Measurements from ENCODE around the gene ICE1.
A peak's percentile ranks its signal among the peaks of the same experiment; 100 is the strongest.
"Not testable (repeated sequence)": the region's sequence is repeated elsewhere in the genome, so short reads cannot be mapped to it uniquely, and the experiment has no call there.

ICE1 gene, protein sequence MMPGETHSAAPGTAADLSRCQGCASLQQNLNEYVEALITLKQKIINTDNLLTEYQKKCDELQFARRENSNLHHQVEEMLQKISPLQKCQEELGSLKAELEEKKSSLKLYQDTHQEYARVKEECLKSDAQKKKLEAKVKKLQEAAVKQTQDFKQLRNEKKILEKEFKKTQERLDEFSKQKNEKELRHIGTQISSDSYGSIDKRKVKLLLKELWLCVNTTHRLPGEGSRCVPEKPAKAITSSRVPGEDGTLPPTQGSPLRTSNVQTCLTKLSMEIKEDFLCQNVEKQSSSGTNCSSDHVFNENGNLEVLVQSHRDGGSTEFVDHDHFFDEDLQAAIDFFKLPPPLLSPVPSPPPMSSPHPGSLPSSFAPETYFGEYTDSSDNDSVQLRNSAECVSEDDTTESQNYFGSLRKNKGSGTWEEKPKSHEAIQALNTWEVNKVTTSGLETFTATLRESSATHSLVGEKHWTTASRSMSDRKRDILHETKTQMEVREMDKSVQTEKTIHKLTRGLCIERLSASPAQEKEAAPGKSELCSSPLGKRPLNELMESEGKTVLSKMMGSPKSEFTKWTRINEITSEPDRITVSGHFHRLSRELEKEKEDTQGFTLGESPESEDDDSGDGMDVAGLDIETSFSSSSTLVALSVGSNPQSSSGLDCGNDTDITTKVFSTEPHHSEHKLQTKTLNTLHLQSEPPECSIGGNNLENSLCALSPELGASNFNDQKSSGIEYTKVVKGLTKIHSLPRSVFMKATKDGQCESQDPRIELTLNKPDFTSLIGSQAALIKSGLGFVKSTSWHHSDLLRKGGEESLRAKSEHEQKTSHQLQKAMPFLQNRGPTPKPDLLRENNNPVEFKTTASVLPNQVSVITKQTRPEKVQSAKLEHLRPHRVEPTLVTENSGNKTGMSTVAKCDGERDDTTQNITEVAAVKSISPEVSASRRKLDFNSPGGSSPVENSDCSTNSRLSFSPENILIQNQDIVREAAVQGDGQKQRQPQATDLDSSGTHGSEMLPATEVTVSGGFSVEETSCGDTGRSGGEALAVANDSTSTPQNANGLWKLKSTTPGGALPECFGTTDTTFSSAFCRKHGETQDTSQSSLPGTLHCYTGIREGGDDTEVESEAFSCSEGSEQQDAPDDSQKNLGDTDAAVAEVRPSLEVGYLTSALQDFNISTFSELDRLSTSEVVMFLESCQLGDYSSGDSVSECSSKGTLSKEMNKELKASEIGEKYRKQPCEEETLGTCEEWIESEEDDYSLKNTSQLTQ (N-terminal part only)

DNA sequence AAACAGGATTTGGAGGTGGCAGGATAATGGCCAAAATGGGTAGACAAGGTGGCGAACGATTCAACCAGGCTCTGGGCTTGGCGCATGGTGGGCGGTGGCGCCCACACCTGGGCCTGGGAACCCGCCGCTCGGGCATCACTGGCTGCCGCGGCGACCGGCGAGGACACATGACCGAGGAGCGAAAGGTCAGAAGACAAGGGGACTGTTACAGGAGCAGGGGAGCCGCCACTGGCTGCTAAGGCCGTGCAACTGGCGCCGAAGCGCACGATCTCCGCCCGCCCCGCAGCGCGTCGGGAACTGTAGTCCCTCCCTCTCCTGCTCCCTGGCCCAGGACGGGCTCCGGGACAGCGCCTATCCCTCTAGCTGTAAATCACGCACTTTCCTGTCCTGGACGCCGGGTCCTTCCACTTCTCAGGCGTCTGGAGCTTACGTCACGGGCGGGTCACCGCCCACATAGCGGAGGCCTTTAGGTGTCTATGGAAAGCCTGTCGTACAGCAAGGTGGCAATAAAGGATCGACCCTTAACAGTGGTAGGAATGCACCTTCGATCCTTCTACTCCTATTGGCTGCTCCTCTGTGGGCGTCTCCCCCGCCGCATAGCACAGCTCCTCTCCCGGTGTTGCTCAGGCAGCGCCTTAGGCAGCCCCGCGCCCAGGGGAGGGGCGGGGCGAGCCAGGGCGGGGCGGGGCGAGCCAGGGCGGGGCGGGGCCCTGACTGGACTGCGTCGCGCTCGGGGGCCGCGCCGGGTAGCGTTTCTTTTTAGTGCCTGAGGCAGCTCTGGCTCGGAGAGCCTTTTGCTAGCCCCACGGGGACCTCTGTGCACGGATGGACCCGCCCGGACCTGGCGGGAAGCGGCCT, at the start of gene ICE1:
Gene ICE1, plus strand, starts transcription at position 717 of the 858 bp plus-strand sequence. CDS start 239 bp downstream, outside the sequence.
- peak; percentile 85 to 93 for DNase-seq

DNA sequence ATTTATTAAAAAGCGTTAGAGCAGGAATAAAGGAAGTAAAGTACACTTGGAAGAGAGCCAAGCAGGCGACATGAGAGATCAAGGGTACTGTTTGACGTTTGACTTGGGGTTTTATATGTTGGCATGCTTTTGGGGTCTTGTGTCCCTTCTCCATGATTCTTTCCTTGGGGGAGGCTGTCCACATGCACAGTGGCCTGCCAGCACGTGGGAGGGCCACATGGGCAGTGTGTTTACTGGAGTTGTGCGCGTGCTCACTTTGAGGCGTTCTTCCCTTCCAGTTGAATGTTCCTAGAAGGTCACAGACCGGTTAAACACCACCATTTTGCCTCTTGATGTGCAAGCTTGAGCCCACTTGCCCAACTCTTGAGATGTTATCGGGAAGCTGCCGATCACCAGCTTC, 49.5 kb upstream of the ICE1 start:
- DNase-seq, result no peak

DNA sequence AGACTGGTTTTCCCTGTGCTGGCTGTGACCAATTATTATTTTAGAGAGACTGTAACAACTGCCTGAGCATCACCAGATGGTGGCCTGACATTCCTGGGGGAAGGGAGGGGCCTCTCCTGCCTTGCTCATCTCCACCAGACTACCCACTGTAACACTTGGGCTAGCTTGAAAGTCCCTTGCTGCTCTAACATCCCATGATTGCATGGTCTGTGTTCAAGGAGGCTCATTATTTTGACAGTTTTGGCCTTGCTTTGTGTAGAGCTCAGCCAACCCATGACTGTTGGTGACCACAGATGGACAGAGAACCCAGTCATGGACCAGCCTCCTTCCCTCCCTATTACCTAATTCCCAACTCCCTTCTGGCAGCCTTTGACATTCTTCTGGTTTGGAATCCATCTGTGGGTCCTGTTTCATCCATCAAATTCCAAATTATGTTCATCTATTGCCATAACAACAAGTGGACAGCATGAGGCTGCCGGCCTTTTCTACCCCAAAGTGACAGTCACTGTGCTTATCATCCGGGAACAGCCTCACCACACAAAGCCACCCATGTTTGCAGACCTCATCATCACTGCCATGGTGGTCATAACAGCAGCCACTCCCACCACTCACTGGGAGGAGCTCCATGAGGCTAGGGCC, 49.0 kb upstream of the ICE1 start:
- no peak for DNase-seq

- DNase-seq, result no peak
Observed at GRCh38 chr5:5374009-5374715, 48.3 kb upstream of the ICE1 start.

GRCh38 chr5:5377780-5378179, 44.7 kb upstream of the ICE1 start:
- no peak for DNase-seq

GRCh38 chr5:5378531-5378930, 43.9 kb upstream of the ICE1 start:
- DNase-seq, result no peak

- no peak for DNase-seq
Observed at GRCh38 chr5:5380298-5380697, 42.2 kb upstream of the ICE1 start.

- DNase-seq, result no peak
Observed at GRCh38 chr5:5381310-5381913, 41.1 kb upstream of the ICE1 start.

- no peak for DNase-seq
Observed at GRCh38 chr5:5383461-5383860, 39.0 kb upstream of the ICE1 start.

GRCh38 chr5:5384660-5385330, 37.7 kb upstream of the ICE1 start:
- no peak for DNase-seq

DNA sequence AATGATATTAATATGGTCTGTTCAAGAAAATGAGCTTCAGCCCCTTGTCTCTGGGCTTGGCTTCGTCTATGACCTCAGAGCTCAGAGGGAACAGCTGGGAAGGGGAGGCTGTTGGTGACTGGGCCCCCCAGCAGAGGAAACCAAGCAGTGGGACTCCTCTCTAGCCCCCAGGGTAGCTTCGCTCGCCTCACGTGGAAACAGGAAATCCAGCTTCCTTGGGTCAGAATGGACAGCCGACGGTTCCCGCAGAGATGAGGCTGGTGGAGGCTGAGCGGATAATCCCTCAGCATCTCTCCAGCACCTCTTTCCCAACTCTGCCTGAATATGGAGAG, 37.2 kb upstream of the ICE1 start:
- no peak for DNase-seq

DNA sequence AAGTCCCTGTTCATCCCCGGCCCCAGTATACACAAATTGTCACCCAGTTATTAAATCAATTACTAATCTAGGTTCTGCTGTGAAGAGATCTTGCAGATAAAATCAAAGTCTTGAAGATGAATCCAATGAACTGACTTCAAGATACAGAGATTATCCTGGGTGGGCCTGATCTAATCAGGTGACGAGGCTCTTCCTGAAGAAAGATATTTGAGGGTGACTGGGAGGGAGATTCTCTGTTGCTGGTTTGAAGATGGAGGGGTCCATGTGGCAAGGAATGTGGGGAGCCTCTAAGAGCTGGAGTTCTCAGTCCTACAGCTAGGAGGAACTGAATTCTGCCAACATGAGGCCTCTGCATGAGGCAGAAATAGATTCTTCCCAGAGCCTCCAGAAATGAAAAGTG, 36.1 kb upstream of the ICE1 start:
- no peak for DNase-seq

DNA sequence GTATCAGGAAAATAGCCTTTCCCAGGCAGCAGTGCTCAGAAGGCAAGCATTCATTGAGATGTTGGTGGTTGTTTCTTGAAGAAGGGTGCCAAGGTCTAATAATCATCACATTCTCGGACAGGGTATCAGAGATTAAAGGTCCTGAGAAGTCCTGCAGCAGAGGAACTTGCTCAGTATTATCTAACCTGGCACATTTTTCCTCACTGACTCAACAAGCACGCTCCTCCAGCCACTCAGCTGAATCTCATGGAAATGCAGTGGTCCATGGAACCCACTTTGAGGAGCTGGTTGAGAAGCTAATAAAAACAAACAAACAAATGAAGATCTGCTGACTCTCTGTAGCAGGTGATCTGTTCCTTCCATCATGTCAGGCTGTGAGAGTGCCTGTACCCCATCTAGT, 35.3 kb upstream of the ICE1 start:
- no peak for DNase-seq

DNA sequence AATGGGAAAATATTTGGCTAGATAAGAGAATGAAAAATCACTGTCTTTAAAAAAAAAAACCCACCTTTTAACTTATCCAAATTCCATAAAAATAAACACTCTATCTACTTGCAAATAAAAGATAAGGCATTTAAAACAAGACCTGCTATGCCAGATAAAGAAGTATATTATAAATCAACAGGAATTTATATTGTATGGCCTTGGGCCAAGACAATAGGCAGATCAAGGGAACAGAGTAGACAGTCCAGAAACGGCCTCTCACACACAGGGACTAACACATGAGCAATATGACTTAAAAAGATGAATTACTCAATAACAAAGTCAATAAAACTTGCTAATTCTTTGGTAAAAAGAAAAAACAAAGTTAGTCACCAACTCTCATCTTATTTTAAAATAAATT, 34.7 kb upstream of the ICE1 start:
- DNase-seq, result no peak

DNA sequence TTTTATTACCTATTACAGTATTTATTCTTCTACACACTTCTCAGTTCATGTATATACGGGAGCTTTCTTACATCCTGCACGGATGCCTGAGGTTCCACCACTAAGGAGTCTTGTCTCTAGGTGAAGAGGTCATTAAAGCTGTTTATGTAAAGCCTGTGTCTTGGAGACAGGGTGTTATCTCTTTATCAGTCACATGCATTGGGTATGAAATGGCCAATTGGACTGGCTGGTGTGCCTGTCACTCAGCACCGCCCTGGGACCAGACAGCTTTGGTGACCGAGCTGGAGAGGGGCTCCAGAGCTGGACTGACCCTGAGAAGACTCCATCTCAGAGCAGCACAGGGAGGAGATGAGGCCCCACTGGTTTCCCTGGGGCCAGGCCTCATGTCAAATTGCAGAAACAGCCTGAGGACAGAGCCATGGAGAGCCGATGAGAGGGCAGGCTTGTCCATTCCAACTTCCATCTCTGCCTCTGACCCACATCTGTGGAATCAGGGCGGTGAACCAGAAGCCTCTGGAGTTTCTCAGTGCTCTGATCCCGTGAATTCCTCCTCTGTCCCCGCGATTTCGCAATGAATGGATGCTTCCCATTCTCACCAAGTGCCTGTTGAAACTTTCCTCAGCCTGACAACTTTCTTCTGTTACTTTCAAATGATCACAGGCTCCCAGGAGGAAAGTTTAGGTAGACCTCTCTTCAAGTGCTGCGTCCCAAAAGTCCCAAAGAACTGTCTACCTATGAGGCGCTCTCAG, 32.2 kb upstream of the ICE1 start:
- not testable (repeated sequence) for DNase-seq

DNA sequence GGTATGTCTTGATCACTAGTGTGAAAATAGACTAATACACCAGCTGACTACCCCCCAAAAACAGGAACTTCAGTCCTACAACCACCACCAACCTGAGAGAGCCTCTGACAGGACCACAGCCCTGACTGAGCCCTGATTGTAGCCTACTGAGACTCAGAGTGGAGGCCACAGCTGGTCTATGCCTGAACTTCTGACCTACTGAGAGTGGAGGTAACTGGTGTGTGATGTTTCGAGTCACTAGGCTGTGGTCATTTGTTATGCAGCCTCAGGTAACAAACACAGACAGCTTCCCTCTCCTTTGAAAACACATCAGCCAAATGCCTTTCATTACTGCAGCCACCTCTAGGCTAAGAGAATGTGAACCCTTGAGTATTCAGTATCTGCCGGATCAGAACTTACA, 30.0 kb upstream of the ICE1 start:
- DNase-seq, result not testable (repeated sequence)

DNA sequence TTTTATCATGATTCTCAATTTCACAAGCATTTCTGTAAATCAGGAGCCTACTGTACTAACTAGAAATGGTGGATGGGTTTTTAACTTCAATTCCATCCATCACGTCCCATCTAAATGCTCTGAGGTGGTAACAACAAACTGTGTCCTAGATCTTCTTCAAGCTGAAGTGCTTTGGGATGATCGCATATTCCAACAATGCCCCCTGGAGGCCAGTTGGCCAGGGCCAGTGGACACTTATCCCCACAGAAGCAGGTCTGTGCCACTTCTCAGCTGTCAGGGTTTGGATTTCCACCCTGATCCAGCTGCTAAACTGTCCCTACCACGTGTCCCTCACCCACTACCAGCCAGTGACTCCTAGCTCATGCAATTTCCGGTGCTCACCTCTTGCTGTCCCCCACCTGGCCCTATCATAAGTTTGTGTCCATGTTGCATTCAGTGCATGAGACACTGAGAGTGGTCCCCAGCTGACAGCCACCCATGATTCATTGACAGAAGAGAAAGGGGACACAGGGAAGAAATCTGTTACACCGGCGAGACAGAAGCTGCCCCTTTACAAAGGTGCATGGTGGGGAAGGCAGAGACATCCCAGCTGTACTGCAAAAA, 28.0 kb upstream of the ICE1 start:
- DNase-seq, result not testable (repeated sequence)

DNA sequence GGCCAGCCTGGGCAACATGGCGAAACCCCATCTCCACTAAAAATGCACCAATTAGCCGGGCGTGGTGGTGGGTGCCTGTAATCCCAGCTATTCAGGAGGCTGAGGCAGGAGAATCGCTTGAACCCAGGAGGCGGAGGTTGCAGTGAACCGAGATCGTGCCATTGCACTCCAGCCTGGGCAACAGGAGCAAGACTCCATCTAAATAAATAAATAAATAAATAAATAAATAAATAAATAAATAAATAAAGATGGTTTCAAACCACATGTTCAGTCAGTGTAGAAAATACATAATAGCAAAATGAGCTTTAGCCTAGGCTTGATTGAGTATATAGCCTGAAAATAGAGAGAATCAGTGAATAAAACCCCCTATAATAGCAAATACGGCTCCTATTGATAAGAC, 27.4 kb upstream of the ICE1 start:
- DNase-seq, result not testable (repeated sequence)

DNA sequence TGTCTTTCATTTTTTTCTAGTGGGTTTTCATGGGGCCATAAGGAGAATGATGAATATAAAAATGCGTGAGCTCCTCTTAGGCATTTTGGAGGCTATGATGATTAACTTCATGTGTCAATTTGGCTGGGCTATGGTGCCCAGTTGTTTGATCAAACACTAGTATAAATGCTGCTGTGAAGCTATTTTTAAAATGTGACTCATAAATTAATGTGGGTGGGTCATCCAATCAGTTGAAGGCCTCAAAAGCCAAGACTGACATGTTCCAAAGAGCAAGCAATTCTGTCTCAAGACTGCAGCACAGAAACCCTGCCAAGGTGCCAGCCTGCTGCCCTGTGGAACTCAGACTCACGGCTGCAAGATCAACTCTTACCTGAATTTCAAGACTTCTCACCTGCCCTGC, 24.4 kb upstream of the ICE1 start:
- DNase-seq, result no peak
